SK-N-SH (cell line): Measurements from ENCODE around the gene DCLK1. TPM values are rescaled to one million over a fixed set of nuclear protein-coding genes. Genes with fewer than 3 reads are reported as not detected.

Source experiments
- CTCF ChIA-PET: fragments of 300-600, 350-600 bp; formaldehyde crosslinking; extraction: SDS; loops from one replicate; lab custom pipeline; 2021; lab: Yijun Ruan, JAX
- POLR2A ChIA-PET: fragments of 350-600 bp; sonication (Branson Sonifier 250); formaldehyde crosslinking; extraction: SDS; loops from one replicate; lab custom pipeline; 2020; ENCODE audit warnings: antibody characterized with exemption, inconsistent platforms; lab: Yijun Ruan, JAX
- DNase-seq: peaks from one replicate; pipeline ENCODE4 v3.0.0; 2012
- H2AFZ ChIP-seq: fragments of 200-600 bp; sonication (generic); 2 replicates; pipeline ENCODE4 v1.8.1; 2016; ENCODE audit warnings: antibody characterized with exemption, mild to moderate bottlenecking, low read depth
- H3F3A ChIP-seq: fragments of 200-600 bp; sonication (generic); replicated peaks from 2 replicates; pipeline ENCODE3; 2016; ENCODE audit warnings: antibody characterized with exemption, mild to moderate bottlenecking; ENCODE audit not compliant: insufficient read depth
- H3K27ac ChIP-seq, 2 experiments: fragments of 200-500 bp in 1 of 2; fragments of 200-600 bp in 1 of 2; sonication (Bioruptor generic) in 1 of 2; sonication (generic), shearing (Covaris generic) in 1 of 2; 2 replicates each; pipeline versions ENCODE4 v1.5.1 to v1.6.1; 2014 to 2016; ENCODE audit warnings: low read depth in 2 of 2, inconsistent platforms in 1 of 2, low read length in 1 of 2, mild to moderate bottlenecking in 1 of 2, mixed read lengths in 1 of 2
- H3K27me3 ChIP-seq: fragments of 200-600 bp; sonication (generic), shearing (Covaris generic); 2 replicates; pipeline ENCODE4 v1.6.1; 2016; ENCODE audit warnings: mixed run types; ENCODE audit not compliant: insufficient read depth
- H3K36me3 ChIP-seq, 2 experiments: fragments of 200-500 bp in 1 of 2; fragments of 200-600 bp in 1 of 2; sonication (Bioruptor generic) in 1 of 2; sonication (generic) in 1 of 2; replicated peaks in 1 of 2; 2 replicates each; pipeline versions ENCODE3 to v1.5.1; 2014 to 2016; ENCODE audit warnings: low read length in 1 of 2, mild to moderate bottlenecking in 1 of 2; ENCODE audit not compliant: insufficient read depth in 2 of 2, control insufficient read depth in 1 of 2
- H3K4me1 ChIP-seq, 2 experiments: fragments of 200-500 bp in 1 of 2; fragments of 200-600 bp in 1 of 2; sonication (Bioruptor generic) in 1 of 2; sonication (generic), shearing (Covaris generic) in 1 of 2; 2 replicates each; pipeline versions ENCODE4 v1.5.1 to v1.6.1; 2014 to 2016; ENCODE audit warnings: low read depth in 1 of 2, low read length in 1 of 2, mixed run types in 1 of 2; ENCODE audit not compliant: insufficient read depth in 2 of 2, control insufficient read depth in 1 of 2
- H3K4me2 ChIP-seq: fragments of 200-600 bp; sonication (generic), shearing (Covaris generic); 2 replicates; pipeline ENCODE4 v1.6.1; 2017; ENCODE audit warnings: mixed run types
- H3K4me3 ChIP-seq, 2 experiments: fragments of 200-500 bp in 1 of 2; fragments of 200-600 bp in 1 of 2; sonication (Bioruptor generic) in 1 of 2; sonication (generic), shearing (Covaris generic) in 1 of 2; 2 replicates each; pipeline versions ENCODE4 v1.5.1 to v1.8.1; 2014 to 2016; ENCODE audit warnings: low read depth in 2 of 2, inconsistent platforms in 1 of 2, low read length in 1 of 2, mild to moderate bottlenecking in 1 of 2, mixed read lengths in 1 of 2, moderate library complexity in 1 of 2
- H3K79me2 ChIP-seq: fragments of 200-600 bp; sonication (generic); 2 replicates; pipeline ENCODE4 v1.8.1; 2017; ENCODE audit warnings: mild to moderate bottlenecking; ENCODE audit not compliant: insufficient read depth
- H3K9ac ChIP-seq: fragments of 200-600 bp; sonication (generic); 2 replicates; pipeline ENCODE4 v1.6.1; 2017; ENCODE audit warnings: mixed run types
- H3K9me2 ChIP-seq: fragments of 200-600 bp; sonication (generic); 2 replicates; pipeline ENCODE4 v1.6.1; 2017; ENCODE audit warnings: mixed run types
- H3K9me3 ChIP-seq: fragments of 200-600 bp; sonication (generic); 2 replicates; pipeline ENCODE4 v1.6.1; 2017; ENCODE audit warnings: mixed run types, mild to moderate bottlenecking, moderate library complexity
- H4K20me1 ChIP-seq: fragments of 200-600 bp; sonication (generic); 2 replicates; pipeline ENCODE4 v1.6.1; 2017; ENCODE audit warnings: mild to moderate bottlenecking, mixed run types; ENCODE audit not compliant: insufficient read depth
- EP300 ChIP-seq, 2 experiments: IDR thresholded peaks; 2 replicates each; pipeline versions ENCODE4 v1.4.0 to v1.6.1; 2012; ENCODE audit warnings: borderline replicate concordance in 1 of 2, low read depth in 1 of 2, low read length in 1 of 2
- FOSL2 ChIP-seq: IDR thresholded peaks from 2 replicates; pipeline ENCODE4 v1.4.0; 2012; ENCODE audit warnings: low read depth, mild to moderate bottlenecking, moderate library complexity, borderline replicate concordance
- GABPA ChIP-seq: IDR thresholded peaks from 2 replicates; pipeline ENCODE4 v1.4.0; 2012; ENCODE audit warnings: low read depth, mild to moderate bottlenecking
- GATA2 ChIP-seq: sonication (generic); formaldehyde crosslinking; IDR thresholded peaks from 2 replicates; pipeline ENCODE4 v1.5.0; 2020; ENCODE audit warnings: mild to moderate bottlenecking, missing genetic modification reagents
- JUND ChIP-seq: IDR thresholded peaks from 2 replicates; pipeline ENCODE4 v1.4.0; 2012
- MEF2A ChIP-seq: IDR thresholded peaks from 2 replicates; pipeline ENCODE4 v1.4.0; 2012; ENCODE audit warnings: low read depth, borderline replicate concordance
- MXI1 ChIP-seq: IDR thresholded peaks from 2 replicates; pipeline ENCODE4 v1.6.1; 2012; ENCODE audit warnings: mild to moderate bottlenecking, low read depth, low read length, improper control_type of control experiment
- NRF1 ChIP-seq: IDR thresholded peaks from 2 replicates; pipeline ENCODE4 v1.6.1; 2012; ENCODE audit warnings: low read depth, mild to moderate bottlenecking, low read length
- SIN3A ChIP-seq: IDR thresholded peaks from 2 replicates; pipeline ENCODE4 v1.6.1; 2012; ENCODE audit warnings: low read depth, mild to moderate bottlenecking, low read length, moderate library complexity, borderline replicate concordance
- TAF1 ChIP-seq: IDR thresholded peaks from 2 replicates; pipeline ENCODE4 v1.6.1; 2012; ENCODE audit warnings: low read depth, mild to moderate bottlenecking, low read length, moderate library complexity, borderline replicate concordance
- TCF12 ChIP-seq: IDR thresholded peaks from 2 replicates; pipeline ENCODE4 v1.4.0; 2012
- WGBS: methylation state at CpG from one replicate; pipeline ENCODE4 v1.1.6; 2017; ENCODE audit warnings: low lambda C conversion rate; 5-methylcytosine and 5-hydroxymethylcytosine counted together
- polyA plus RNA-seq, 3 experiments: library from polyadenylated mRNA; depleted of rRNA; stranded (reverse); fragments of >200 nt; gene quantifications; 2 replicates each; pipeline ENCODE4 v1.2.3, GENCODE V29; 2012
- TF ChIP-seq, protein P1 (sequence below): IDR thresholded peaks from 2 replicates; pipeline ENCODE4 v1.4.0; 2012; ENCODE audit warnings: low read depth, borderline replicate concordance
- TF ChIP-seq, protein P2 (sequence below): IDR thresholded peaks from 2 replicates; pipeline ENCODE4; 2012

The DCLK1 gene
- polyA plus RNA-seq, 1 of the 3 experiments (the other 2 are of a cell fraction), result 1.1 TPM

GRCh38 chr13:36154567-36155291, 23.5 kb upstream of the DCLK1 start:
- TF ChIP-seq GATA2, result peak; percentile 32
- TF ChIP-seq, protein P1, sequence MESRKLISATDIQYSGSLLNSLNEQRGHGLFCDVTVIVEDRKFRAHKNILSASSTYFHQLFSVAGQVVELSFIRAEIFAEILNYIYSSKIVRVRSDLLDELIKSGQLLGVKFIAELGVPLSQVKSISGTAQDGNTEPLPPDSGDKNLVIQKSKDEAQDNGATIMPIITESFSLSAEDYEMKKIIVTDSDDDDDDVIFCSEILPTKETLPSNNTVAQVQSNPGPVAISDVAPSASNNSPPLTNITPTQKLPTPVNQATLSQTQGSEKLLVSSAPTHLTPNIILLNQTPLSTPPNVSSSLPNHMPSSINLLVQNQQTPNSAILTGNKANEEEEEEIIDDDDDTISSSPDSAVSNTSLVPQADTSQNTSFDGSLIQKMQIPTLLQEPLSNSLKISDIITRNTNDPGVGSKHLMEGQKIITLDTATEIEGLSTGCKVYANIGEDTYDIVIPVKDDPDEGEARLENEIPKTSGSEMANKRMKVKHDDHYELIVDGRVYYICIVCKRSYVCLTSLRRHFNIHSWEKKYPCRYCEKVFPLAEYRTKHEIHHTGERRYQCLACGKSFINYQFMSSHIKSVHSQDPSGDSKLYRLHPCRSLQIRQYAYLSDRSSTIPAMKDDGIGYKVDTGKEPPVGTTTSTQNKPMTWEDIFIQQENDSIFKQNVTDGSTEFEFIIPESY, result no peak
- TF ChIP-seq, all 33 proteins: peak for 1
- no peak overlapping the region for H3K9ac ChIP-seq
- peak overlapping the region; percentile 36 to 47 for H3K4me3 ChIP-seq
- no peaks in the 10 kb centered on the region for H3K9me3 ChIP-seq
- POLR2A ChIA-PET, result no interaction called here
- WGBS, result 21% methylated on average over 17 of the region's 35 CpGs
- H3K79me2 ChIP-seq, result no peaks in the 10 kb centered on the region
- no peaks in the 10 kb centered on the region for H4K20me1 ChIP-seq
- CTCF ChIA-PET, result interaction anchor here (1.2 kb wide), 1 partner anchor 177 kb away, joined by 3 read pairs; no protein-coding TSS in a partner anchor
- no peaks in the 10 kb centered on the region for H3K27me3 ChIP-seq
- H3K36me3 ChIP-seq, result no peaks in the 10 kb centered on the region
- H3F3A ChIP-seq, result no peaks in the 10 kb centered on the region
- no peak overlapping the region for H3K27ac ChIP-seq
- H3K4me2 ChIP-seq, result peak overlapping the region; percentile 61
- peaks cover 4 to 19% of the 10 kb centered on the region in 2 experiments; a peak in 2 of 4 replicates for H3K4me1 ChIP-seq
- no peak overlapping the region; the same call in 1 of the 2 replicates for H2AFZ ChIP-seq
- DNase-seq, result peak; percentile 62
- H3K9me2 ChIP-seq, result no peaks in the 10 kb centered on the region

DNA sequence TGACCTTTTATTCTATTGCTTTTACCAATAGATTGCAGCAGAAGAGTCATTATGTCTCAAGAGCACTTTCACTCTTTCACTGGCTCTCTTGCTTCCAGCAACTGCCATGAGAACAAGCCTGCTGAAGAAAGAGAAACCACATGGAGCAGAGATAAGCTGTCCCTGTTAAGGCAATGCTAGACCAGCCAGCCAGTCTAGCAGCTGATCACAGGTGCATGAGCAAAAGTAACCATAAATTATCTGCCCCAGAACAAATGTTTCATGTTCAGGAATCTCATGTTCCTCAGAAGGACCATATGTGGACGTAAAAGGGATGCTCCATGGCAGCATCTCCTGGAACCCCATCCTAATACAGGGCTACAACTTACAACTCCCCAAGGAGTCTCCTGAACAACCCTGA, 20.4 kb upstream of the DCLK1 start:
- no peak for DNase-seq
- Histone ChIP-seq H2AFZ (no peak overlapping the region), H3K4me1 (peaks cover 4 to 13% of the 10 kb centered on the region in 2 experiments; a peak in 2 of 4 replicates), H3K27ac (no peak overlapping the region), H3F3A (peaks cover 13% of the 10 kb centered on the region), H3K4me3 (no peak overlapping the region), H4K20me1 (no peaks in the 10 kb centered on the region), H3K9ac (no peak overlapping the region), H3K27me3 (no peaks in the 10 kb centered on the region), H3K4me2 (no peak overlapping the region), H3K79me2 (no peaks in the 10 kb centered on the region), H3K9me3 (no peaks in the 10 kb centered on the region), H3K36me3 (no peaks in the 10 kb centered on the region), H3K9me2 (no peaks in the 10 kb centered on the region)
- POLR2A ChIA-PET, result no interaction called here
- no peak for TF ChIP-seq NRF1
- no peak for TF ChIP-seq GABPA
- no peak for TF ChIP-seq JUND
- TF ChIP-seq MXI1, result no peak
- 90% methylated on average over 1 of the region's 1 CpG for WGBS
- CTCF ChIA-PET, result interaction anchor here (0.7 kb wide), 1 partner anchor 53 kb away, joined by 3 read pairs; no protein-coding TSS in a partner anchor

DNA sequence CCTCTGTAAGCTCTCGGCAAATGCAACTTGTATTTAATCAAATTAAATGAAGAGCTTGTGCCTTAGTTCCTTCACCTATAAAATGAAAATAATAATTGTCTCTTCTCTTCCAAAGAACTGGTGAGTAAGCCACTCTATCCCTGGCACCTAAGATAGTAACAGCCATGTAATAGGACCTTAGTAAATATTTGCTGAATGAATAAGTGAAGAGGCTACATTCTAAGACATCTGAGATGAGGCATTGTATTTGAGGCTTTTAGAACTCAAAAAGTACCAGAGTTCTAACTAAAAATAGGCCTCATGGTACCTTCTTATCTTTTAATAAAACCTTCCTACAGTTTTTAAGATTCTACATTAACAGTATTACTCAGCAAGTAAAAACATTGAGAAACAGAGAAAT, 17.3 kb upstream of the DCLK1 start:
- Histone ChIP-seq H3K79me2 (no peaks in the 10 kb centered on the region), H3K4me2 (peak overlapping the region; percentile 41; the same call in 1 of the 2 replicates), H3K9ac (peak overlapping the region; percentile 30; the same call in 1 of the 2 replicates), H3K36me3 (no peaks in the 10 kb centered on the region), H2AFZ (no peak overlapping the region; the same call in 1 of the 2 replicates), H3F3A (peaks cover 13% of the 10 kb centered on the region), H3K4me1 (peaks cover 0 to 11% of the 10 kb centered on the region in 2 experiments; a peak in 1 of 4 replicates), H3K4me3 (no peak overlapping the region), H3K27me3 (no peaks in the 10 kb centered on the region), H3K9me3 (no peaks in the 10 kb centered on the region), H4K20me1 (no peaks in the 10 kb centered on the region), H3K27ac (peak overlapping the region; percentile 34 to 76; a peak in 3 of 4 replicates), H3K9me2 (no peaks in the 10 kb centered on the region)
- no peak for TF ChIP-seq SIN3A
- peak; percentile 51; the same call in 1 of the 2 replicates for TF ChIP-seq MEF2A
- peak; percentile 31; the same call in 1 of the 2 replicates for TF ChIP-seq TCF12
- peak; percentile 73; the same call in 1 of the 2 replicates for TF ChIP-seq FOSL2
- TF ChIP-seq NRF1, result no peak
- TF ChIP-seq, protein P2, sequence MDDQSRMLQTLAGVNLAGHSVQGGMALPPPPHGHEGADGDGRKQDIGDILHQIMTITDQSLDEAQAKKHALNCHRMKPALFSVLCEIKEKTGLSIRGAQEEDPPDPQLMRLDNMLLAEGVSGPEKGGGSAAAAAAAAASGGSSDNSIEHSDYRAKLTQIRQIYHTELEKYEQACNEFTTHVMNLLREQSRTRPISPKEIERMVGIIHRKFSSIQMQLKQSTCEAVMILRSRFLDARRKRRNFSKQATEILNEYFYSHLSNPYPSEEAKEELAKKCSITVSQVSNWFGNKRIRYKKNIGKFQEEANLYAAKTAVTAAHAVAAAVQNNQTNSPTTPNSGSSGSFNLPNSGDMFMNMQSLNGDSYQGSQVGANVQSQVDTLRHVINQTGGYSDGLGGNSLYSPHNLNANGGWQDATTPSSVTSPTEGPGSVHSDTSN, result peak; percentile 22; the same call in 1 of the 2 replicates
- no peak for TF ChIP-seq TAF1
- TF ChIP-seq MXI1, result no peak
- TF ChIP-seq EP300 (IDR thresholded peaks at IDR 0.05; ENCODE audit: borderline replicate concordance in 1 of 2, low read depth in 1 of 2, low read length in 1 of 2), result peak in 1 of 2 experiments; percentile 48; a peak in 1 of 4 replicates
- TF ChIP-seq JUND, result peak; percentile 58
- DNase-seq, result no peak
- POLR2A ChIA-PET, result no interaction called here
- WGBS, result 42% methylated on average over 1 of the region's 1 CpG
- CTCF ChIA-PET, result no interaction called here
